HG02884 (cell line): ENCODE results near the gene KPTN.

ENCODE experiments used
- ATAC-seq: cut with Tn5 transposase; IDR thresholded peaks from one replicate; pipeline ENCODE4 v1.9.1; 2021; ENCODE audit warnings: mild to moderate bottlenecking, moderate library complexity; ENCODE audit not compliant: unreplicated experiment

Gene KPTN

DNA sequence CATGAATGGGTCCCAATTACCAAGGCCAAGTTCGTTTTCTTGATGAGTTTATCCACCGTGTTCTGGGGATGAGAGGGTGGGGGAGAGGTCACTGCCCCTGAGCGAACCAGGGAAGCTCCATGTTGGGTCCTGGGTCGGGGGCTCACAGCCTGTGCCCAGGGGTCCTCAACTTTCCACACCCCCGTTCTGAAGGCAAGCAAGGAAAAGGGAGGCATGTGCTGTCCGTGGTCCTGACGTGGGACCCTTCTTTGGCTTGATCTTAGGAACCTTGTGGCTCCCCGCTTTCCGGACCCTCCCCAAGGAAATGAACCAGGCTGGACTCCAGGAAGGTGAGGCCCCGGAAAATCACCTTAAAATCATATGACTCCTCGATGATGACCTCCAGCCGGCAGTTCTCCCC, 46.5 kb downstream of the KPTN start:
- no peak for ATAC-seq

DNA sequence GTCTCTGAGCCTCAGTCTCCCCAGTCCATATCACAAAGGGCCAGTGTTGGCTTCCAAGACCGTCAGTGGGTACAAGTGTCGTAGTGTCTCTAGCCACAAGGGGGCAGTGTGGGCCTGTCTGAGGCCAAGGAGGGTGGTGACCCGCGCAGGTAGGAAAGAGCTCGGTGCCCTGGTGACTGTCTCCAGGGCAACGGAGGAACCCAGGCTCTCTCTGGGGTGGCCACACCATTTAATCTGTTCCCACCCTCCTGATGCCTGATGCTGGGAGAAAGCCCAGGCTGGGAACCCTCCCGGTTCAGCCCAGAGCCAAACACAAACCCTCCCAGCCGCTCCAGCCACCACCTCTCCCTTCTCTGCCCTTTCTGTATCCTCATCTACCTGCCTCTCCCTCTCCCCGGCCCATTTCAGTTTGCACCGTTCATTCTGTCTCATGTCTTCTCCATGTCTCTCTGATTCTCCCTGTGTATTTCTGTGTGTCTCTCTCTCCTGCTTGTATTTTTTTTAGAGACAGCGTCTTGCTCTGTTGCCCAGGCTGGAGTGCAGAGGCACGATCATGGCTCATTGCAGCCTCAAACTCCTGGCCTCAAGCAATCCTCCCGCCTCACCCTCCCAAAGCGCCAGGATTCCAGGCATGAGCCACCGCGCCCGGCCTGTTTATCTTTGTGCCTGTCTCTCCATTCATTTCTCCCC, 47.2 kb downstream of the KPTN start:
- ATAC-seq, result no peak

DNA sequence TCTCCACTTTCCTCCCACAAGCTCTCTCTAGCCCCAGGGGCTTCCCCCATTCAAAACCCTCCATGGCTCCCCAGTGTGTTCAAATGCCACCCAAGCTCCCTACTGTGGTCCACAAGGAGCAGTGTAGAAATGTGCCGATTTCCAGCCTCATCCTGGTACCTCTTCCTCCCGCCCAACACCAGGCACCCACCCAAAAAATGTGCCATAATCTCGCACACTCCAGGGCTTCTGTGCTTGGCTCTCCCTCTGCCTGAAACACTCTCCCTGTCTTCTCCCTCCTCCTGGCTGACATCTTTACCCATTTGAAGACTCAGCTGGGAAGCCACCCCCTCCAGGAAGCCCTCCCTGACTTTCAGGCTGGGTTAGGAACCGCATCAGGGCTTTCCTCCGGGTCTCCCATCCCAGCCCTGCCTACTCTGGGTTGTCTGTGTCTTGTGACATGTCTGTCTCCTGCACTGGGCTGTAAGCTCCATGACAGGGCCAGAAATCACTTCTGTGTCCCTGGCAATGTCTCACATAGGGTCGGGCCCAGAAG, 48.1 kb downstream of the KPTN start:
- no peak for ATAC-seq

DNA sequence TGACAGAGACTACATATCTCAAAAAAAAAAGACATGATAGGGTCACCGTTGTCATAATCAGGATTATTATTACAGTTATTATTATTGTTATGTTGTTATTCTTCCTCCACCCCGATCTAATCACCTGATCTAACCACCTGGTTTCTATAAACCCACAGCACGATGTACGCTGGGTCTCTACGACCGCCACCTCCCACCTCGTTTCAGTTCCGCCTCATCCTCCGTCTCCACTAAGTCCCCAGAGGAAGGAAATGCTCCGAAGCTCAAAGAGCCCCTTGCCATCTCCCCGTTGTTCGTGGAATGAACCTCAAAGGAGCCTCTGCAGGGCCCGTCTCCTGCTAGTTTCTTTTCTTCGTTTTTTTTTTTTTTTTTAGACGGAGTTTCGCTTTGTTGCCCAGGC, 48.8 kb downstream of the KPTN start:
- no peak for ATAC-seq

DNA sequence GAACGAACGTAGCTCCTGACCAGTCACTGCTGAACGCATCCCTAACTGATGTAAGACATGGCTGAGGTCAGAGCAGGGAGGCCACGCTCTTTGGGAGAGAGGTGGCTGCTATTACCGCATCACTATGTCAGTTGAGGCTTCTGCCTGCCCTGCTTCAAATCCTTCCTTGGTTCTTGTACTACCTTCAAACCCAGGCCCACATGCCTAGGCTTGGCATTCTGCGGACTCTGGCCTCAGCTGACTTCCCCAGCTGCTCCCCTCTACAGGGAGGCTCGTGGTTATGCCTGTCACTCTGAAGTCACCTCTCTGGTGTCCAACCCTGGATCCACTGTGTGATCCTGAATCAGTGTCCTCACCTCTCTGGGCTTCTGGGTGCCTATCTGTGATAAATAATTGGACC, 49.9 kb downstream of the KPTN start:
- ATAC-seq, result no peak

DNA sequence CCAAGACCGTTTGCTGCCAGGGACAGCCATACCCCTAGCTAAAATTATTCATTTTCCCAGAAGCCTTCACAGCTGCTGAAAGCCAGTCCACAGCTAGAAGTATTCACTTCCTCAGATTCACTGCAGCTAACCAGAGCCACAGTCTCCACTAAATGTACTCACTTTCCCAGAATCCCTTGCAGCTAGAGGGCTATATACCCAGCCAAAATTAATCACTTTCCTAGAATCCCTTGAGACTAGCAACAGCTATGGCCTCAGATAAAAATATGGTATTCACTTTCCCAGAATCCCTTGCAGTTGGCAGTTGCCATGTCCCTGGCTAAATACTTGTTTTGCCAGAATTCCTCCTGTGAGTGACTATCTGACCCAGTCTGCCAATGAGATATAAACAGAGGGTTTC, 50.9 kb downstream of the KPTN start:
- no peak for ATAC-seq

DNA sequence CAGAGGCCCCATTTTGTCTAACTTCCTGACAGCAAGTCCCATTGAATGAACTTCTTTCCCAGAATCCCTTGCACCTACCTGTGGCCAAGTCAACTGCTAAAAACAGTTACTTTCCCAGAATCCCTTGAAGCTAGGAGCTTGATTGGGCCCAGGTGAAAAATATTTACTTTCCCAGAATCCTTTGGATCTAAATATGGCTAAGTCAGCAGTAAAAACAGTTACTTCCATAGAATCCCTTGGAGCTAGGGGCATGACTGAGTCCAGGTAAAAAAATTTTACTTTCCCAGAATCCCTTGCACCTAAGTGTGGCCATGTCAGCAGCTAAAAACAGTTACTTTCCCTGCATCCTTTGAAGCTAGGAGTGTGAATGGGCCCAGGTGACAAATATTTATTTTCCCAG, 51.5 kb downstream of the KPTN start:
- no peak for ATAC-seq

DNA sequence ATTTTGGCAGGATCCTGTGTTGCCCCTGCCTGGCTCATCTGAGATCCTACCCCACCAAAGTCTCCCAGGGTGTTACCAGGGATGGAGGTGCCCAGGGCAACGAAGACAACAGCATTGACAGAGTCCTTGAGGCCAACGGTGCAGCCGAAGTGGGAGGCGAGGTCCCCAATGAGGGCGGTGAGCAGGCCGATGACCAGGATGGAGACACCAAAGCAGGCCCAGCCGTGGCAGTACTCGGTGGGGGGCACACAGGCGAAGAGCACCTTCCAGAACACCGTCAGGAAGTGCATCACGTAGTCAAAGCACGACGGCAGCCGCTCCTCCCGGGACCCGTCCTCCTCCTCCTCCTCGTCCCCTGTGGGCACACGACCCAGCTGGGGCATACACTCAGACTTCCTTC, 51.9 kb downstream of the KPTN start:
- no peak for ATAC-seq

DNA sequence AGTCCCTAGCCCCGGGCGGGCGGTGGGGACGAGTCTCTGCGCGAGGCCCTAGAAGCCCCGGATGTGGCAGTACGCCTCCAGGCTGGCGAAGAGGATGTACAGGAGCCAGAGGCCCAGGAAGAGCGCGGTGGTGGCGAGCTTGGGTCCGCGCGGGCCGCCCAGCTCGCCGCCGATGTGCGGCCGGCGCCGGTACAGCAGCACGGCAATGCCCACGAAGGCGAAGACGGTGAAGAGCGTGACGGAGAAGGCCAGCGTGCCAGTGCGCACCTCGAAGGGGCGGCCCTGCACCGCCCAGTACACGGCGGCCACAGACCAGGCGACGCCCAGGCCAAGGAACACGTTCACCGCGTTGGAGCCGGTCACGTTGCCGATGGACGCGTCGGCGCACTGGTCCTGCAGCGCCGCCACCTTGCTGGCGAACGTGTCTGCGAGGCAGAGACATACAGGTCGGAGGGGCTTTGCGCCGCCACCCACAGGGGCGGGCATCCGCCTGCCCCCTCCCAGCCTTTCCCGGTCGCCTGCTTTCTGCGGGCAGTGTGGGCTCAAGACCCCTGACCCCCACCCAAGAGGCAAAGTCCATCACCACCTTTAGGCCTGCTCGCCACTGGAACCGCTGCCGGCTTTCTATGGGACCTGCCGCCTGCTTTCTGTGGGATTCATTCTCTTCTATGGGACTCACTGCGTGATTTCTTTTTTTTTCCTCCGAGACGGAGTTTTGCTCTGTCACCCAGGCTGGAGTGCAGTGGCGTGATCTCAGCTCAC, 53.8 kb downstream of the KPTN start:
- ATAC-seq, result no peak

DNA sequence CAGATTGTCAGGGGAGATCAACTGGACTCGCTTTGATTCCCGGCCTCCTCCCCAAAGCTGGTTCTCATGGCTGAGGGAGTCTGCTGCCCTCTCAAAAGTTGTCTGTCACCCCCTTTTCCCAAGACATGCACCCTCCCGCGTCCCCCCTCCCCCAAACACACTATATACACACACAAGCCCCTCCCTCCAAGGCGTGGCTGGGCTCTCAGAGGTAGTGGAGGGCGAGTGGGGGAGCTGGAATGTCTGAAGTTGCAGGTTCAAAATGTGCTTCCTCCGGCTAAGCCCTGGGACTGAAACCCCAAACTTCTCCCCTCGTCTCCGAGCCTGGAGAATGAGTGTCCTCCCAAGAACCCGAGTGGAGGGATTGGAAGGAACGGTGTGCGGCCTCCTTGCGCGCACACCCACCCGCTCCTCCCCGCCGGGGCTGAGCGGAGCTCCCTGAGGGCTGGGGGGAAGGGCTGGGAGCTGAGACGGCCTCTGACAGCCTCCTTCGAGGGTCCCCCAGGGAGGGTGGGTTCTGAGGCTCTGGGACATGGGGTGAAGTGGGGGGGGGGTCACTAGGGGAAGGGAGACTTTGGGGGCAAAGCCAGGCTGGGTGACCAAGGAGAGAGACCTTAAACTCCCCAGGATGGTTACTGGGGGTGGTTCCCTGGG, 54.8 kb downstream of the KPTN start:
- ATAC-seq, result no peak

DNA sequence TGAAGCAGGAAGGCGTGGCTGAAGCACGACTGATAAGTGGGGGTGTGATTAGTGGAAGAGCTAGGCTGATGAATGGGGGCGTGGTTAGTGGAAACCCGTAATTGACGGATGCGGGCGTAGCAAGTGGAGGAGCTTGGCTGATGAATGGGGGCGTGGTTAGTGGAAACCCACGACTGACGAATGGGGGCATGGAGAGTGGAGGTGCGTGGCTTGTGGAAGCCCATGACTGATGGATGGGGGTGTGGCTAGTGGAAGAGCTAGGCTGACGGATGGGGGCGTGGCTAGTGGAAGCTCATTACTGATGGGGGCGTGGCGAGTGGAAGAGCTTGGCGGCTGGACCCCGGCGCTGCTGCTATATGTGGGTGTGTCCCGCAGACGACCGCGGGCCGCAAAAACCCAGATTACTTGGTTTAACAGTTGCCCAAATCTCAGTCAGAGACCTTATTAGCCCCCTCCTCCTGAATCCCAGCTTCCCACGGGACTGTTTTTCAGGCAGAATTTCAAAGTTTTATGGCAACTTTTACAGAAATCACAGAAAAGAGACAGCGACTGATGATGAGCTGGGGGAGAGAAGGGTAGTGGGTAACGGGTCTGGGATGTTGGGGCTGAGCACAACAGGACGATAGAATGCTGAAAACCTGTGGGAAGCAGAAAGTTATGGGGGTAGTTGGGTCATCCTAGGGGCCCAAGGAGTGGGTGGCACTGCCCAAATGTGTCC, 55.7 kb downstream of the KPTN start:
- ATAC-seq, result no peak

DNA sequence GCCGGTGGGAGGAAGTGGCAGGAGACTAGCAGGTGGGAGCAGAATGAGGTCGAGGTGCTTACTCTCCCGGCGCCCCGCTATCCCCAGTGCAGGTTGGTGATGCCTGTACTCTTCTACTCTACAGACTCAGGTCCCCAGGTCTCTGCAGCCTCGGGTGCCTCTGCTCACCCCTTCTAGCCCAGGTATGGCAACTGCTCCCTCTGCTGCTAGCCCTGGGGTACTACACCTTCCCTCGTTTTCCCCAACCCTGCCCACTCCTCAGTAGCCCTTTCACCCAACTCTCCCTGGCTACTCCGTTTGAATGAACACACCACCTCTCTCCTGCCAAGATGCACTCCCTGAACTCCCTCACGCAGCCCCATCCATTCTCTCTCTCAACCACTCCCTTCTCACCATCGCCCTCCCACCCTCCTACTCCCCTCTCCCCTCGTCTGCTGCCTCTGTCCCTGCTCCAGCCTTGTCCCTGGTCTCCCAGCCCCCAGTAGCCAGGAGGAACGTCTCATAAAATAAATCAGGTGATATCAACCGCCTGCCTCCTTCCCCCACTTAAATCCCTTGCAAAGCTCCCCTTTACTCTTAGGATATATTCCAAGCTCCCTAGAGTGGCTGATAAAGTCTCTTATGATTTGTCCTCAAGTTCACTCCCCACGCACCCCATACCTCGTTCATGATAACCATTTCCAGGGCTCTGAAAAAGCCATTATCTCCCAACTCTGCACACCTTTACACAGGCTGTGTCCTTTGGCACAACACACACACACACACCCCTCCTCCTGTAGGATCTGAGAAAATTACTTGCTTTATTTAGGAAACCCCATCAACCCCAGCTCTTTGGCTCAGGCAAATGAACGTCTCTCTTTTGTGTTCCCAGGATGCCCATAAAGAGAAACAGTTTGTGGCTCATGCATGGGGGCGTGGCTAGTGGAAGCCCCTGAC, 56.5 kb downstream of the KPTN start:
- no peak for ATAC-seq
